Neutrophil (primary cell): ENCODE data around the gene COL26A1.
"Not testable (repeated sequence)": the region's sequence is repeated elsewhere in the genome, so short reads cannot be mapped to it uniquely, and the experiment has no call there.

Experiments used
- H3K27ac ChIP-seq: fragments of 200-600 bp; sonication (generic); 2 replicates; pipeline ENCODE4 v1.5.1; 2016; ENCODE audit warnings: mild to moderate bottlenecking, moderate library complexity
- H3K27me3 ChIP-seq: fragments of 200-600 bp; sonication (generic); 2 replicates; pipeline ENCODE4 v1.6.0; 2016; ENCODE audit warnings: mild to moderate bottlenecking
- H3K36me3 ChIP-seq: fragments of 200-600 bp; sonication (generic); 2 replicates; pipeline ENCODE4 v1.5.1; 2017
- H3K4me1 ChIP-seq, 2 experiments: fragments of 200-600 bp in 1 of 2; sonication (generic) in 1 of 2; 1 replicate in 1 of 2; 2 replicates in 1 of 2; pipeline versions ENCODE4 v1.5.1 to v1.6.1; 2013 to 2016; ENCODE audit warnings: low read depth in 1 of 2, low read length in 1 of 2, mild to moderate bottlenecking in 1 of 2, moderate library complexity in 1 of 2; ENCODE audit not compliant: control insufficient read depth in 1 of 2, insufficient read depth in 1 of 2
- H3K4me3 ChIP-seq, 2 experiments: fragments of 200-600 bp in 1 of 2; sonication (generic) in 1 of 2; 1 replicate in 1 of 2; 2 replicates in 1 of 2; pipeline ENCODE4 v1.5.1; 2013 to 2016; ENCODE audit warnings: low read depth in 1 of 2, low read length in 1 of 2, mild to moderate bottlenecking in 1 of 2, moderate library complexity in 1 of 2
- H3K9me3 ChIP-seq: fragments of 200-600 bp; sonication (generic); 2 replicates; pipeline ENCODE4 v1.5.1; 2016
- TF ChIP-seq, protein P1 (sequence below): fragments of 200-600 bp; sonication (generic); IDR thresholded peaks from 2 replicates; pipeline ENCODE4 v1.5.1; 2016; ENCODE audit warnings: antibody characterized with exemption

COL26A1 gene

DNA sequence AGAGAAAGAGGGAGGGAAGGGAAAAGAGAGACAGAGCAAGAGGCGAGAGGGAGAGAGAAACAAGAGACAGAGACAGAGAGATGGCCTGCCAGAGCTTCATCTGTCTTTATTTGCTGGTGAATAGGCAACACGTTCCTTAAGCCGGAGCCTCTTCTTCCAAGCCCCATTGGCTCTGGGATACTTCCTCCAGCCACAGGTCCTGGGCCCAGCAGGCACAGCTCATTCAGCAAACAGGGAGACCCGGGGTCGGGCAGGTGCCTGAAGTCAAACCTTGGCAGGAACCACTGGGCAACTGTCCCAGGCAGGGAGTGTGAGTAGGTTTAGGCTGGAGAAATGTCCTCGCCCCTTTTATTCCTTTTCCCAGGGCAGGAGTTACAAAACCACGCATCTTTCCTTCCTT lies 198.2 kb downstream of the COL26A1 start:
- no peak overlapping the region for H3K4me3 ChIP-seq
- H3K4me1 ChIP-seq: no peaks in the 10 kb centered on the region
- H3K27me3 ChIP-seq: no peaks in the 10 kb centered on the region
- TF ChIP-seq, protein P1, sequence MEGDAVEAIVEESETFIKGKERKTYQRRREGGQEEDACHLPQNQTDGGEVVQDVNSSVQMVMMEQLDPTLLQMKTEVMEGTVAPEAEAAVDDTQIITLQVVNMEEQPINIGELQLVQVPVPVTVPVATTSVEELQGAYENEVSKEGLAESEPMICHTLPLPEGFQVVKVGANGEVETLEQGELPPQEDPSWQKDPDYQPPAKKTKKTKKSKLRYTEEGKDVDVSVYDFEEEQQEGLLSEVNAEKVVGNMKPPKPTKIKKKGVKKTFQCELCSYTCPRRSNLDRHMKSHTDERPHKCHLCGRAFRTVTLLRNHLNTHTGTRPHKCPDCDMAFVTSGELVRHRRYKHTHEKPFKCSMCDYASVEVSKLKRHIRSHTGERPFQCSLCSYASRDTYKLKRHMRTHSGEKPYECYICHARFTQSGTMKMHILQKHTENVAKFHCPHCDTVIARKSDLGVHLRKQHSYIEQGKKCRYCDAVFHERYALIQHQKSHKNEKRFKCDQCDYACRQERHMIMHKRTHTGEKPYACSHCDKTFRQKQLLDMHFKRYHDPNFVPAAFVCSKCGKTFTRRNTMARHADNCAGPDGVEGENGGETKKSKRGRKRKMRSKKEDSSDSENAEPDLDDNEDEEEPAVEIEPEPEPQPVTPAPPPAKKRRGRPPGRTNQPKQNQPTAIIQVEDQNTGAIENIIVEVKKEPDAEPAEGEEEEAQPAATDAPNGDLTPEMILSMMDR: no peak
- no peaks in the 10 kb centered on the region for H3K36me3 ChIP-seq
- no peak overlapping the region for H3K27ac ChIP-seq
- no peaks in the 10 kb centered on the region for H3K9me3 ChIP-seq

DNA sequence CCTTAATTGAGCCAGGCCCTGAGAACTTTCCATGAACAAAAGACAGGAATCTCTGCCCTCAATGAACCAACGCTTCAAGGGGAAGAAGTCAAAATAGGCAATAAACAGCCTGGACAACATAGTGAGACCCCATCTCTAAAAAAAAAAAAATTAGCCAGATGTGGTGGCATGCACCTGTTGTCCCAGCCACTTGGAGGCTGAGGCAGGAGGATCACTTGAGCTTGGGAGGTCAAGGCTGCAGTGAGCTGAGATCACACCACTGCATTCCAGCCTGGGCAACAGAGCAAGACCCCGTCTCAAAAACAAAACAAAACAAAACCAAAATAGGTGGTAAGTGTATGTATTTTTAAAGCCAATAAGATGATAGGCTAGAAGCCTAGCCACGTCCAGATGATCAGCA lies 198.6 kb downstream of the COL26A1 start:
- not testable (repeated sequence) for H3K4me1 ChIP-seq, H3K4me3 ChIP-seq, H3K9me3 ChIP-seq, H3K27ac ChIP-seq, H3K36me3 ChIP-seq, H3K27me3 ChIP-seq

DNA sequence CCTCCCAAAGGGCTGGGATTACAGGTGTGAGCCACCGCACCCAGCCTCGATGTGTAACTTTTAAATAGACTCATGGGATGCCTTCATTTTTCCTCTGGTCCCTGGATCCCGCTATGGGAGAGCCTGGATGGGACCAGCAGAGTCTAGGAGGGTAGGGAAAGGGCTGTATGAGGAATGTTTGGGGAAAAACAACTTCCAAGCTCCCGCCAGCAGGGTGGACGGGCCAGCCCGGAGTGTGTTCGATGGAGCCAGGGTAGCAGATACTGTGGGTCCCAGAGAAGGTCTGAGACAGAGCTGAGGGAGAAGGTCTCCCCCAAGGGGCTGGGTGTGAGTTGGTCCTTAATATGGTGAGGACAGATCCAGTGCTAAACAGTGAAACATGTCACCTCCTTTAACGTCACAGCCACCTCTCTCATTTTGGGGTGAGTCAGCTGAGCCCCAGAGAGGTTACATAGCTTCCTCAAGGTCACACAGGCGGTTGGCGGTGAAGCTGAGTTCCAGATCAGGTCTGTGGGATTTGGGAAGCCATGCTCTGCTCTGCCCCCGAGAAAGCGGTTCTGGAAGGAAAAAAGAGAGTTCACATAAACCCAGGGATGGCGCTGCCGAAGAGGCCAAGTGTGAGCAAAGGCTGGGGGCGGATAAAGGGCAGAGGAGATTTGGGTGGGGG lies 200.0 kb downstream of the COL26A1 start:
- H3K36me3 ChIP-seq: no peaks in the 10 kb centered on the region
- H3K4me1 ChIP-seq: no peaks in the 10 kb centered on the region
- no peaks in the 10 kb centered on the region for H3K27me3 ChIP-seq
- no peak overlapping the region for H3K27ac ChIP-seq
- no peaks in the 10 kb centered on the region for H3K9me3 ChIP-seq
- TF ChIP-seq, protein P1: no peak
- no peak overlapping the region for H3K4me3 ChIP-seq

DNA sequence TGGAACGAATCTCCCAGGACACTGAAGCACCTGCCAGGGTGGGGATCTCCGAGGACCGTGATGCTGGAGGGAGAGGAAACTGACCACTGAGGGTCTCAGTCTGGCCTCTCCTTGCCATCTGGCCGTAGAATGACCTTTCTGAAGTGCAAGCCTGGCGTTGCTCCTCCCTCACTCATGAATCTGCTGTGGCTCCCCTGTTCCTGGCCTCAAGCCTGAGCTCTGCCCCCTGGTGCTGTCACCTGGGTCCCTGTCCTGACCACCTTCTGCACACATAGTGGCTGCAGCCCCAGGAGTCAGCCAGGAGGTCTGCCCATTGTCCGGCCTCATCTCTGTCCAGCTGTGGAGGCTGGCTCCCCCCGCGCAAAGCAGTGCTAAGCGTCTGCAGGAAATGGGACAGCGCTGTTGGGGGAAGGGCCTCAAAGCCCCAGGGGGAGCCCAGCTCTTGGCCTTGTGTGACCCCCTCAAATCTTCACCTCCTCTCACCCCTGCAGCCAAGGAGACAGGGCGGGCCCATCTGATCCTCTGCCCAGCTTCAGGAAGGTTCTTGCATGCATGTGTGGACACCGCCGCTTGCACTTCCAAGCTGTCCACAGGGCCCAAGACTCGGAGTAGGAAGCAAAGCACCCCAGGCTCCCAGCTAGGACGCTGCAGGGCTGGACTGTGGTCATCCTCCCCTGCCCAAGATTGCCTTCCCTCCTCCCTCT lies 200.7 kb downstream of the COL26A1 start:
- Histone ChIP-seq H3K4me1 (no peaks in the 10 kb centered on the region), H3K36me3 (no peaks in the 10 kb centered on the region), H3K4me3 (no peak overlapping the region), H3K27me3 (no peaks in the 10 kb centered on the region), H3K9me3 (no peaks in the 10 kb centered on the region), H3K27ac (no peak overlapping the region)
- TF ChIP-seq, protein P1: no peak

DNA sequence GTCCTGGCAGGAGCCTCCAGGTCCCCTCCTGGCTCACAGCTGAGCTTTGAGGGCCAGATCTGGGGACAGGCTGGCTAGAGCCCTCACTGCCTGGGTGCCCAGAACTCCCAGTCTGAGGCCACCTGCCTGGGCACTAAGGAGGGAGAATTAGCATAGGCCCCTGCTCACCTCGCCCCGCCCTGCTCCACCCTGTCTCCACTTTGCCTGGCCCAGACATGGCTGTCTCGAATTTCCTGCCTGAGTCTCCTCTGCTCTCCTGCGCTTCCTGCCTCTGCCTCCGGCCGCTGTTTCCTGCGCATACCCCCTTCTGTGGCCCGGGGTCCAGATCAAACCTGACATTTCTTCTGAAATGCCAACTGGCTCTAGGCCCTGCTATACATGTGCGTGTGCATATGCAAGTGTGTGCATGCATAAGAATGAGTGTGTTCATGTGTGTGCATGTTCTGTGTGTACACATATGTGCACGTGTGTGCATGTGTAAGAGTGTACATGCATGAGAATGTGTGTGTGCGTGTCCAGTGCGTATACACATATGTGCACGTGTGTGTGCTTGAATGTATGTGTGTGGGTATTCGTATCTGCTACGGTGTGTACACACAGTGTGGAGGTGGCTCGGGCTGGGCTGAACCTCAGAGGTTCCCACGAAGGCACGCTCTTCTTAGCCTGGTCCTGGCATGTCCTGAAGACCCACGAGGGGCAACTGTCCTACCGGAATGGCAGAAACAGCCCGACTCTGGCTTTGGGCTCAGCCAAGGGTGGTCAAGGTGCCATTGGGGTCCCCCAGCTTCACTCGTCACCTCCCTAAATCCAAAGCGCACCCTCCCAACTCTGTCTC lies 201.5 kb downstream of the COL26A1 start:
- no peaks in the 10 kb centered on the region for H3K4me1 ChIP-seq
- no peak overlapping the region for H3K4me3 ChIP-seq
- TF ChIP-seq, protein P1: no peak
- H3K36me3 ChIP-seq: no peaks in the 10 kb centered on the region
- H3K27me3 ChIP-seq: no peaks in the 10 kb centered on the region
- no peaks in the 10 kb centered on the region for H3K9me3 ChIP-seq
- no peak overlapping the region for H3K27ac ChIP-seq

DNA sequence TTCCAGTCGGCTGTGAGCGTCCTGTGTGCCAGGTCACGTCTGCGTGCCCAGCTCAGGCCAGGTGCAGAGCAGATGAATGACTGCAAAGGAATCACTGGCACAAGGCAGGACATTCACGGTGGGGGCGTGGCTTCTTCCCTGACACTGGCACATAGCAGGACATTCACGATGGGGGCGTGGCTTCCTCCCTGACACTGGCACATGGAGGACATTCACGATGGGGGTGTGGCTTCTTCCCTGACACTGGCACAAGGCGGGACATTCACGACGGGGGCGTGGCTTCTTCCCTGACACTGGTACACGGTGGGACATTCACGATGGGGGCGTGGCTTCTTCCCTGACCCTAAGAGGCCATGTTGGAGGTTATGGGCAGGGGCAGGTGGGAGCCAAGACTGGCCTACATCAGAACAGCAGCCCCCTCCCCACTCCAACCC lies 202.1 kb downstream of the COL26A1 start:
- Histone ChIP-seq H3K9me3 (no peaks in the 10 kb centered on the region), H3K4me1 (no peaks in the 10 kb centered on the region), H3K36me3 (no peaks in the 10 kb centered on the region), H3K27me3 (no peaks in the 10 kb centered on the region), H3K4me3 (no peak overlapping the region), H3K27ac (no peak overlapping the region)
- TF ChIP-seq, protein P1: no peak
